ENCODE results near the gene ALG1.
"Not testable (repeated sequence)": the region's sequence is repeated elsewhere in the genome, so short reads cannot be mapped to it uniquely, and the experiment has no call there.

DNA sequence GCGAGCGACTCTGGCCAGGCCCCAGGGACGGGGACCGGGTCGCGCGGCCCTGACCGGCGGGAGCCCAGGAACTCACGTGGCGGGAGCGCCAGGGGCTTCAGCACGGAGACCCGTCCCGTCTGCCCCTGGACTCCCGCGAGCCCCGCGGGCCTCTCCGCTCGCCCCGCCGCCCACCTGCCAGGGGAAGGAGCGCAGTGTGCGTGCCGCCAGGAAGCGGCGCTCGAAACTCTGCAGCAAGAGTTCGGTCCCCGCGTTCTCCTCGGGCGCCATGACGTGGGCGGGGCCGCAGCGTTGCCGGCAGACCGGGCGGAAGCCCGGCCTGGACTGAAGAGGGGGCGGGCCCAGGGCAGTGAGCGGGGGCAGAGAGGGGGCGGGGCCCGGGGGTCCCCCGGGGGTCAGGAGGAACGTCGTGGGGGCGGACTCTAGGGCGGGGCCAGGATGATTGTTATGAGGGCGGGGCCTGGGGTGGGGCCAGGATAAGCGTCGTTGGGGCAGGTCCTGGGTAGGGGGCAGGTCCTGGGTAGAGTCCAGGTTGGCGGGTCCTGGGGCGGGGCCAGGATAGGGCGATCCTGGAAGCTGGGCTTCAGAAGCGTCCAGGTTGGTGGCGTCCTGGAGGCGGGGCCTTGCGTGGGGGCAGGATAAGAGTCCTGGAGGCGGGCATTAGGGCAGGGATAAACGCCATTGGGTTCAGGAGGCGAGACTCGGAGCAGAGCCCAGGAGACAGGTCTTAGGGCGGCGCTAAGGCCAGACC, 26.0 kb downstream of the ALG1 start, which contains the start of gene EEF2KMT:
- TF ChIP-seq, protein P1, sequence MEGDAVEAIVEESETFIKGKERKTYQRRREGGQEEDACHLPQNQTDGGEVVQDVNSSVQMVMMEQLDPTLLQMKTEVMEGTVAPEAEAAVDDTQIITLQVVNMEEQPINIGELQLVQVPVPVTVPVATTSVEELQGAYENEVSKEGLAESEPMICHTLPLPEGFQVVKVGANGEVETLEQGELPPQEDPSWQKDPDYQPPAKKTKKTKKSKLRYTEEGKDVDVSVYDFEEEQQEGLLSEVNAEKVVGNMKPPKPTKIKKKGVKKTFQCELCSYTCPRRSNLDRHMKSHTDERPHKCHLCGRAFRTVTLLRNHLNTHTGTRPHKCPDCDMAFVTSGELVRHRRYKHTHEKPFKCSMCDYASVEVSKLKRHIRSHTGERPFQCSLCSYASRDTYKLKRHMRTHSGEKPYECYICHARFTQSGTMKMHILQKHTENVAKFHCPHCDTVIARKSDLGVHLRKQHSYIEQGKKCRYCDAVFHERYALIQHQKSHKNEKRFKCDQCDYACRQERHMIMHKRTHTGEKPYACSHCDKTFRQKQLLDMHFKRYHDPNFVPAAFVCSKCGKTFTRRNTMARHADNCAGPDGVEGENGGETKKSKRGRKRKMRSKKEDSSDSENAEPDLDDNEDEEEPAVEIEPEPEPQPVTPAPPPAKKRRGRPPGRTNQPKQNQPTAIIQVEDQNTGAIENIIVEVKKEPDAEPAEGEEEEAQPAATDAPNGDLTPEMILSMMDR (IDR thresholded peaks at IDR 0.05; ENCODE audit: insufficient read depth, low read length, poor library complexity, severe bottlenecking): not testable (repeated sequence)
- not testable (repeated sequence) for TF ChIP-seq EZH2phosphoT487 (conservative IDR thresholded peaks at IDR 0.05; ENCODE audit: low read length)

Measured in SU-DHL-6 (cell line).